Caco-2 (cell line): Measurements from ENCODE around the gene VIPR2. TPM values are rescaled to one million over a fixed set of nuclear protein-coding genes. Genes with fewer than 3 reads are reported as not detected.

ENCODE experiments used
- BruUV-seq: library from RNA; stranded (reverse); fragments of 400-500 nt; replicated peaks from 2 replicates; lab custom pipeline; 2021; lab: Mats Ljungman, UMichigan
- CTCF ChIA-PET: fragments of 300-600 bp; sonication (Branson Sonifier 250); formaldehyde crosslinking; loops from one replicate; lab custom pipeline; 2022; ENCODE audit warnings: antibody characterized with exemption; lab: Charles Lee
- POLR2A ChIA-PET: fragments of 300-600 bp; sonication (Branson Sonifier 250); formaldehyde crosslinking; loops from one replicate; lab custom pipeline; 2022; ENCODE audit warnings: antibody characterized with exemption; lab: Charles Lee
- DNase-seq, 2 experiments: peaks; one replicate each; pipeline versions ENCODE4 v3.0.0 to v3.0.0-alpha.2; 2020 to 2022
- H3K27me3 ChIP-seq: replicated peaks from 2 replicates; pipeline ENCODE4 v1.6.0; 2011; ENCODE audit warnings: low read length; ENCODE audit not compliant: control insufficient read depth, insufficient read depth
- H3K36me3 ChIP-seq: 2 replicates; pipeline ENCODE4 v1.5.1; 2011; ENCODE audit warnings: low read length; ENCODE audit not compliant: control insufficient read depth, insufficient read depth
- H3K4me1 ChIP-seq: fragments of 250-450 bp; sonication (Bioruptor Pico); 2 replicates; pipeline ENCODE4 v1.5.1; 2020; ENCODE audit warnings: mild to moderate bottlenecking
- H3K4me3 ChIP-seq: 2 replicates; pipeline ENCODE4 v1.5.1; 2011; ENCODE audit warnings: low read depth, mild to moderate bottlenecking, control low read depth, low read length
- H3K9me3 ChIP-seq: fragments of 250-450 bp; sonication (Bioruptor Pico); 2 replicates; pipeline ENCODE4 v1.5.1; 2020; ENCODE audit warnings: mild to moderate bottlenecking, moderate library complexity
- H3K27ac Mint-ChIP-seq: one replicate; pipeline ENCODE4 v1.8.0; 2022; ENCODE audit warnings: mixed read lengths; ENCODE audit not compliant: unreplicated experiment
- H3K27me3 Mint-ChIP-seq: one replicate; pipeline ENCODE4 v1.8.0; 2022; ENCODE audit warnings: mixed read lengths; ENCODE audit not compliant: insufficient read depth, unreplicated experiment
- H3K36me3 Mint-ChIP-seq: one replicate; pipeline ENCODE4 v1.8.0; 2022; ENCODE audit warnings: mild to moderate bottlenecking, mixed read lengths; ENCODE audit not compliant: insufficient read depth, unreplicated experiment
- H3K4me1 Mint-ChIP-seq: one replicate; pipeline ENCODE4 v1.8.0; 2022; ENCODE audit warnings: low read depth, mixed read lengths; ENCODE audit not compliant: unreplicated experiment
- H3K4me3 Mint-ChIP-seq: one replicate; pipeline ENCODE4 v1.8.0; 2022; ENCODE audit warnings: mild to moderate bottlenecking, moderate library complexity, mixed read lengths; ENCODE audit not compliant: unreplicated experiment
- H3K9me3 Mint-ChIP-seq: one replicate; pipeline ENCODE4 v1.8.0; 2022; ENCODE audit warnings: mixed read lengths; ENCODE audit not compliant: unreplicated experiment
- intact Hi-C: fragments of 100-400 bp; cut with micrococcal nuclease; formaldehyde crosslinking; loops from one replicate; pipeline ENCODE4 v1.10.0; 2022; ENCODE audit not compliant: unreplicated experiment
- total RNA-seq: library from RNA; stranded (reverse); gene quantifications from 2 replicates; pipeline ENCODE4 v1.2.3, GENCODE V29; 2022
- TF ChIP-seq, protein P1 (sequence below), 2 experiments: fragments of 200-600 bp in 1 of 2; IDR thresholded peaks; 1 replicate in 1 of 2; 2 replicates in 1 of 2; pipeline versions ENCODE4 v1.5.1 to v1.8.0; 2011 to 2022; ENCODE audit warnings: antibody characterized with exemption in 1 of 2, control low read depth in 1 of 2, inconsistent platforms in 1 of 2, low read depth in 1 of 2, low read length in 1 of 2, mild to moderate bottlenecking in 1 of 2, moderate library complexity in 1 of 2; ENCODE audit not compliant: insufficient read depth in 1 of 2, severe bottlenecking in 1 of 2, unreplicated experiment in 1 of 2

VIPR2 gene
- total RNA-seq, 1 experiment from 2014 or later, result not detected

DNA sequence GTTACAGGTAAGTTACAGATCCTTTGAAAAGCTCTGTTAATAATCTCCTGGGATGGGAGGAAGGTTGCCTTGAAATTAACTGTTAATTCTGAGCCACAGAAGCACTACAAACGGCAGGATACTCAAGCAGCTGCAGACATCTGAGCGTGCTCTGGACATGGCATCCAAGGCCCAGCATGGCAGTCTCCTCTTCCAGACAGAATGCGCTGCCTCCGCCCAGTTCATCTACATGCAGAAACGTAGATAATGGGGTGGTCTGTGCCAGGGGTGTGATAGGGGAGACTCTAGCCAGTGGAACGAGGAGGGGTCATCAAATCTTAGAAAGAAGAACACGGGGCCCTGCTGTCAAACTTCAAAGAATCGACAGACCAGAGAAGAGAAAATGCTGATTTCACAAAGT, 13.8 kb downstream of the VIPR2 start:
- TF ChIP-seq, protein P1, sequence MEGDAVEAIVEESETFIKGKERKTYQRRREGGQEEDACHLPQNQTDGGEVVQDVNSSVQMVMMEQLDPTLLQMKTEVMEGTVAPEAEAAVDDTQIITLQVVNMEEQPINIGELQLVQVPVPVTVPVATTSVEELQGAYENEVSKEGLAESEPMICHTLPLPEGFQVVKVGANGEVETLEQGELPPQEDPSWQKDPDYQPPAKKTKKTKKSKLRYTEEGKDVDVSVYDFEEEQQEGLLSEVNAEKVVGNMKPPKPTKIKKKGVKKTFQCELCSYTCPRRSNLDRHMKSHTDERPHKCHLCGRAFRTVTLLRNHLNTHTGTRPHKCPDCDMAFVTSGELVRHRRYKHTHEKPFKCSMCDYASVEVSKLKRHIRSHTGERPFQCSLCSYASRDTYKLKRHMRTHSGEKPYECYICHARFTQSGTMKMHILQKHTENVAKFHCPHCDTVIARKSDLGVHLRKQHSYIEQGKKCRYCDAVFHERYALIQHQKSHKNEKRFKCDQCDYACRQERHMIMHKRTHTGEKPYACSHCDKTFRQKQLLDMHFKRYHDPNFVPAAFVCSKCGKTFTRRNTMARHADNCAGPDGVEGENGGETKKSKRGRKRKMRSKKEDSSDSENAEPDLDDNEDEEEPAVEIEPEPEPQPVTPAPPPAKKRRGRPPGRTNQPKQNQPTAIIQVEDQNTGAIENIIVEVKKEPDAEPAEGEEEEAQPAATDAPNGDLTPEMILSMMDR (IDR thresholded peaks at IDR 0.05; ENCODE audit: insufficient read depth in 1 of 2, low read depth in 1 of 2, low read length in 1 of 2, severe bottlenecking in 1 of 2, unreplicated experiment in 1 of 2), result no peak
- no peaks in the 10 kb centered on the region for H3K36me3 Mint-ChIP-seq
- intact Hi-C loops, result no loop called here
- no TSS peak for BruUV-seq
- Histone ChIP-seq H3K36me3 (no peaks in the 10 kb centered on the region), H3K4me1 (no peaks in the 10 kb centered on the region), H3K27me3 (no peaks in the 10 kb centered on the region), H3K9me3 (no peaks in the 10 kb centered on the region), H3K4me3 (no peak overlapping the region)
- no peaks in the 10 kb centered on the region for H3K9me3 Mint-ChIP-seq
- ChIA-PET POLR2A (no interaction called here), CTCF (no interaction called here)
- H3K27me3 Mint-ChIP-seq, result peaks cover 8% of the 10 kb centered on the region
- no peak overlapping the region for H3K4me3 Mint-ChIP-seq
- H3K4me1 Mint-ChIP-seq, result peaks cover 12% of the 10 kb centered on the region
- H3K27ac Mint-ChIP-seq, result no peak overlapping the region
- DNase-seq, result no peak

DNA sequence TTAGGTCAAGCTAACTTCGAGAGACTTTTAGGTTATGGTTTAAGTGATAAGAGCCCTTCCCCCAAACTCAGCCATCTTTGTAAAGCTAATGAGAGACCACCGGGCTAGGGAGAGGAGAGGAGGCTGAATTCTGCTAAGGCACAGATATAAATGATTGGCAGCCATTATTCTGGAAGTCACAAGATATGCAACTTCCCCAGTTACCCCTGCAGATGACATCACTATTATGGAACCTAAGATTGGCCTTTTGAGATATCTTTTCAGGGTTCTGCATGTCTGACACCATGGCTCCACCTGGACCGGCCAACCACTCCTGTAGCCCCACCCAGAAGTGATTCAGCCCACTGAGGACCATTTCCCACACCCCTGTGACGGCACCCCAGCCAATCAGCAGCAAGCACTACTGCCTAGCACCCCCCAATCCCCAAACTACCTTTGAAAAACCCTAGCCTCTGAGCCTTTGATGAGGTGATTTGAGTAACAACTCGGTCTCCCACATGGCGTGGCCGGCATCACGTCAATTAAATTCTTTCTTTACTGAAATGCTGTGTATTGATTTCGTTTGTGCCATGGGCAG, 14.4 kb downstream of the VIPR2 start:
- Histone ChIP-seq H3K9me3 (no peaks in the 10 kb centered on the region), H3K36me3 (no peaks in the 10 kb centered on the region), H3K4me1 (no peaks in the 10 kb centered on the region), H3K27me3 (no peaks in the 10 kb centered on the region), H3K4me3 (no peak overlapping the region)
- DNase-seq, result no peak
- H3K27ac Mint-ChIP-seq, result no peak overlapping the region
- no peak overlapping the region for H3K4me3 Mint-ChIP-seq
- ChIA-PET POLR2A (no interaction called here), CTCF (no interaction called here)
- no TSS peak for BruUV-seq
- peaks cover 8% of the 10 kb centered on the region for H3K27me3 Mint-ChIP-seq
- H3K9me3 Mint-ChIP-seq, result no peaks in the 10 kb centered on the region
- H3K4me1 Mint-ChIP-seq, result peaks cover 12% of the 10 kb centered on the region
- TF ChIP-seq, protein P1 (IDR thresholded peaks at IDR 0.05; ENCODE audit: insufficient read depth in 1 of 2, low read depth in 1 of 2, low read length in 1 of 2, severe bottlenecking in 1 of 2, unreplicated experiment in 1 of 2), result no peak
- intact Hi-C loops, result no loop called here
- no peaks in the 10 kb centered on the region for H3K36me3 Mint-ChIP-seq

DNA sequence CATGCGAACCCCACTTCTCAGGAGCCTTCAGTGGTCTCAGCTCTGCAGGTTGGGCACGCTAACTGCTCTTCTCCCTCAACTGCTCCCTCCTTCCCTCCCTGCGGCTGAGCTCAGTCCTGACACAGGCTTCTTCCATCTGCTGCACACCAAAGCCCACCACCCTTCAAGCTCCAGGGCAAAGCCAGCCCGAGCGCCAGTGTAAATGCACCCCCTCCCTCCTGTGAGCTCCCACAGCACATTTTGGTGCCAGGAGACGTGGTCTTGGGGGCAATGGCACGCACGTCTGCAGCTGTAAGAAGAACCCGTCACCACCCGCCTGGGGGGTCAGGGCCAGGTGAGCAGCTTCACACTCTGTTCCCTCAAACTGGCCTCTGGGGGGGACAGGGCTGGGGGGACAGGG, 15.9 kb downstream of the VIPR2 start:
- peaks cover 12% of the 10 kb centered on the region for H3K4me1 Mint-ChIP-seq
- H3K27me3 Mint-ChIP-seq, result peaks cover 8% of the 10 kb centered on the region
- no TSS peak for BruUV-seq
- no peaks in the 10 kb centered on the region for H3K9me3 Mint-ChIP-seq
- Histone ChIP-seq H3K4me1 (no peaks in the 10 kb centered on the region), H3K9me3 (no peaks in the 10 kb centered on the region), H3K36me3 (no peaks in the 10 kb centered on the region), H3K27me3 (no peaks in the 10 kb centered on the region), H3K4me3 (no peak overlapping the region)
- ChIA-PET POLR2A (no interaction called here), CTCF (no interaction called here)
- no peak for DNase-seq
- intact Hi-C loops, result no loop called here
- no peak overlapping the region for H3K4me3 Mint-ChIP-seq
- H3K36me3 Mint-ChIP-seq, result no peaks in the 10 kb centered on the region
- H3K27ac Mint-ChIP-seq, result no peak overlapping the region
- TF ChIP-seq, protein P1 (IDR thresholded peaks at IDR 0.05; ENCODE audit: insufficient read depth in 1 of 2, low read depth in 1 of 2, low read length in 1 of 2, severe bottlenecking in 1 of 2, unreplicated experiment in 1 of 2), result no peak
